DOHH2 (cell line): ENCODE results near the gene SH3PXD2A.

Experiments used
- H3F3A ChIP-seq: fragments of 200-600 bp; sonication (generic), shearing (Covaris generic); 2 replicates; pipeline ENCODE4 v1.6.0; 2016; ENCODE audit warnings: antibody characterized with exemption, mild to moderate bottlenecking; ENCODE audit not compliant: control insufficient read depth, insufficient read depth
- H3K27ac ChIP-seq: fragments of 200-600 bp; sonication (generic); 2 replicates; pipeline ENCODE4 v1.5.1; 2014; ENCODE audit warnings: low read depth, mild to moderate bottlenecking, low read length, moderate library complexity
- H3K27me3 ChIP-seq: fragments of 200-600 bp; sonication (generic); 2 replicates; pipeline ENCODE4 v1.6.1; 2014; ENCODE audit warnings: mild to moderate bottlenecking, low read length, mixed read lengths; ENCODE audit not compliant: control insufficient read depth
- H3K36me3 ChIP-seq: fragments of 200-600 bp; sonication (generic); 2 replicates; pipeline ENCODE4 v1.6.1; 2014; ENCODE audit warnings: mild to moderate bottlenecking, low read length, moderate library complexity, mixed read lengths; ENCODE audit not compliant: control insufficient read depth
- H3K4me1 ChIP-seq: fragments of 200-600 bp; sonication (generic); 2 replicates; pipeline ENCODE4 v1.6.1; 2014; ENCODE audit warnings: mild to moderate bottlenecking, low read length, mixed read lengths; ENCODE audit not compliant: control insufficient read depth
- H3K4me2 ChIP-seq: fragments of 200-600 bp; sonication (generic); 2 replicates; pipeline ENCODE4 v1.6.0; 2014; ENCODE audit warnings: mild to moderate bottlenecking, low read length, moderate library complexity
- H3K4me3 ChIP-seq: fragments of 200-600 bp; sonication (generic); 2 replicates; pipeline ENCODE4 v1.5.1; 2014; ENCODE audit warnings: mild to moderate bottlenecking, low read length, mixed read lengths
- H3K79me2 ChIP-seq: fragments of 200-600 bp; sonication (generic); 2 replicates; pipeline ENCODE4 v1.6.1; 2014; ENCODE audit warnings: mild to moderate bottlenecking, low read length, mixed read lengths; ENCODE audit not compliant: control insufficient read depth
- H3K9me2 ChIP-seq: fragments of 200-600 bp; sonication (generic); replicated peaks from 2 replicates; pipeline ENCODE4 v1.6.1; 2014; ENCODE audit warnings: mild to moderate bottlenecking, low read length, mixed read lengths; ENCODE audit not compliant: control insufficient read depth
- H3K9me3 ChIP-seq: fragments of 200-600 bp; sonication (generic); 2 replicates; pipeline ENCODE4 v1.6.1; 2014; ENCODE audit warnings: antibody characterized with exemption, low read length, mixed read lengths; ENCODE audit not compliant: control insufficient read depth, insufficient read depth
- H4K20me1 ChIP-seq: fragments of 200-600 bp; sonication (generic); 2 replicates; pipeline ENCODE4 v1.6.0; 2014; ENCODE audit warnings: low read depth, mild to moderate bottlenecking, antibody characterized with exemption, low read length, moderate library complexity; ENCODE audit not compliant: control insufficient read depth, insufficient read depth
- EZH2phosphoT487 ChIP-seq: fragments of 200-600 bp; sonication (generic); IDR thresholded peaks from 2 replicates; pipeline ENCODE4 v1.6.1; 2017; ENCODE audit warnings: borderline replicate concordance, mild to moderate bottlenecking, antibody characterized with exemption, low read length, moderate library complexity, mixed read lengths
- TF ChIP-seq, protein P1 (sequence below): fragments of 200-600 bp; sonication (generic); IDR thresholded peaks from one replicate; pipeline ENCODE4 v1.5.1; 2014; ENCODE audit warnings: antibody characterized with exemption, mild to moderate bottlenecking, low read depth, low read length; ENCODE audit not compliant: poor library complexity, severe bottlenecking

Gene SH3PXD2A

DNA sequence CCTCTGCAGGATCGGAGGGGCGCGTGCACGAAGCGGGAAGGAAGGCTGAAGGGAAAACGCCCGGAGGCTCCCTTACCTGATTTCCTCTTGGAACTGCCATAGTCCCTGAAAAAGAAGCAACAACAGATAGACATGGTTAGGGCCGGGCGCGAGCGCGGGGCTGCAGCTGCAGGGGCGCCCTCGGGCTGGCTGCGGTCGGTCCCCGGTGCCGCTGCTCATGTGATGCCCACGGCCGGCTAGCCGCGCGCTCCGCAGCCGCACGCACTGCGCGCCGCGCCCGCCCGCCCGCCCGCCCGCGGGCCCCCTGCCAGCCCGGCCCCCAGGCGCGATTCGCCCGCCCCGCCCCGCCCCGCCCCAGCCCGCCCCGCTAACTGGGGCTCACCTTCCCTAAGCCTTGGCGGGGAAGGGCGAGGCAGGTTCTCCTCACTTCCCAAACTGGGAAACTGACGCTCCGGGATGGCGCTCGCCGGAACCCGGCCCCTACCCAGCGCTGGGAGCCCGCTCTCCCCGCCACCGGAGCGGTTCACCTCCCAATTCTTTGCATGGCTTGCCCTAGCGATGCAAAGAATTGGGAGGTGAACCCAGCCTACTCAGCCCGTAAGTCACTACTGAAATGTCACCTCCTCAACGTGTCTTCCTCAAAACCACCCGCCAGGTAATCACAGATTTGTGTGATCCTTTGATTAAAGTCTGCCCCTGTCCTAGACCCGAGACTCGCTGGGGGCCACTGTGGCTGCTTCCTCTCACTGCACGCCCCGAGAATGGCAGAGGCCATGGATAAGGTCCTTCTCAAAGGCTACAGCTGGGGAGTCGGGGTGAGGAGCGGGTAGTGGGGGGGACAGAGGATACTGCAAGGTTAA lies 162.2 kb downstream of the SH3PXD2A start:
- no peak overlapping the region for H3K27ac ChIP-seq
- no peaks in the 10 kb centered on the region for H4K20me1 ChIP-seq
- H3K36me3 ChIP-seq = no peaks in the 10 kb centered on the region
- no peaks in the 10 kb centered on the region for H3K9me2 ChIP-seq
- peak overlapping the region; percentile 97 for H3K4me2 ChIP-seq
- peaks cover 21% of the 10 kb centered on the region for H3K27me3 ChIP-seq
- peak overlapping the region; percentile 74 for H3K4me3 ChIP-seq
- H3F3A ChIP-seq = no peaks in the 10 kb centered on the region
- no peaks in the 10 kb centered on the region for H3K79me2 ChIP-seq
- no peak; the same call in 1 of the 2 replicates for TF ChIP-seq EZH2phosphoT487
- H3K4me1 ChIP-seq = peaks cover 53% of the 10 kb centered on the region
- H3K9me3 ChIP-seq = no peaks in the 10 kb centered on the region

DNA sequence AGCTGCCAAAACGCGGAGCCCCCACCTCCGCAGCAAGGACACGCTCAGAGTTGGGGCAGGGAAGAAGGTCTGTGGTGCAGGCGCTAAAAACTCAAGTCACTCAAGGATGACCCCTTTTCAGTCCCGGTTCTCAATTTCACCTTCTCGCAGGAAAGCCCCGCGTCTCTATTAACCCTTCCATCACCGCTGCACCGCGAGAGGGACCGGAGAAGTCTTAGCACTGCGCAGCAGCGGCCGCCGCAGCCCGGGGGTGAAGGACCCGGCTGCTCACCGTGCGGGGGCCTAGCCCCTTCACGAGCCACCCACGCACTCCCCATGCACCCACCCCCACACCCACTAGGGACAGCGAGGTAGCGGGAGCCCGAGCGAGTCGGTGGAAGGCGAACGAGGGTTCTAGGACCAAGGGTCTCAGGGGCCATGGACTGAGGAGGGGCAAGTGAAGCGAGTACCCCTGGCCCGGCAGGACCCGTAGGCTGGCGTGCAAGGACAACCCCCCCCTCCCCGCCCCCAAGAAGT lies 162.9 kb downstream of the SH3PXD2A start:
- Histone ChIP-seq H3K36me3 (no peaks in the 10 kb centered on the region), H3K4me1 (peaks cover 53% of the 10 kb centered on the region), H3K4me2 (peak overlapping the region; percentile 97), H3K27ac (no peak overlapping the region), H3K9me3 (no peaks in the 10 kb centered on the region), H3K9me2 (no peaks in the 10 kb centered on the region), H3K27me3 (peaks cover 21% of the 10 kb centered on the region), H3K79me2 (no peaks in the 10 kb centered on the region), H4K20me1 (no peaks in the 10 kb centered on the region), H3F3A (no peaks in the 10 kb centered on the region), H3K4me3 (peak overlapping the region; percentile 74)
- TF ChIP-seq EZH2phosphoT487 = no peak
- TF ChIP-seq, protein P1, sequence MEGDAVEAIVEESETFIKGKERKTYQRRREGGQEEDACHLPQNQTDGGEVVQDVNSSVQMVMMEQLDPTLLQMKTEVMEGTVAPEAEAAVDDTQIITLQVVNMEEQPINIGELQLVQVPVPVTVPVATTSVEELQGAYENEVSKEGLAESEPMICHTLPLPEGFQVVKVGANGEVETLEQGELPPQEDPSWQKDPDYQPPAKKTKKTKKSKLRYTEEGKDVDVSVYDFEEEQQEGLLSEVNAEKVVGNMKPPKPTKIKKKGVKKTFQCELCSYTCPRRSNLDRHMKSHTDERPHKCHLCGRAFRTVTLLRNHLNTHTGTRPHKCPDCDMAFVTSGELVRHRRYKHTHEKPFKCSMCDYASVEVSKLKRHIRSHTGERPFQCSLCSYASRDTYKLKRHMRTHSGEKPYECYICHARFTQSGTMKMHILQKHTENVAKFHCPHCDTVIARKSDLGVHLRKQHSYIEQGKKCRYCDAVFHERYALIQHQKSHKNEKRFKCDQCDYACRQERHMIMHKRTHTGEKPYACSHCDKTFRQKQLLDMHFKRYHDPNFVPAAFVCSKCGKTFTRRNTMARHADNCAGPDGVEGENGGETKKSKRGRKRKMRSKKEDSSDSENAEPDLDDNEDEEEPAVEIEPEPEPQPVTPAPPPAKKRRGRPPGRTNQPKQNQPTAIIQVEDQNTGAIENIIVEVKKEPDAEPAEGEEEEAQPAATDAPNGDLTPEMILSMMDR = no peak

DNA sequence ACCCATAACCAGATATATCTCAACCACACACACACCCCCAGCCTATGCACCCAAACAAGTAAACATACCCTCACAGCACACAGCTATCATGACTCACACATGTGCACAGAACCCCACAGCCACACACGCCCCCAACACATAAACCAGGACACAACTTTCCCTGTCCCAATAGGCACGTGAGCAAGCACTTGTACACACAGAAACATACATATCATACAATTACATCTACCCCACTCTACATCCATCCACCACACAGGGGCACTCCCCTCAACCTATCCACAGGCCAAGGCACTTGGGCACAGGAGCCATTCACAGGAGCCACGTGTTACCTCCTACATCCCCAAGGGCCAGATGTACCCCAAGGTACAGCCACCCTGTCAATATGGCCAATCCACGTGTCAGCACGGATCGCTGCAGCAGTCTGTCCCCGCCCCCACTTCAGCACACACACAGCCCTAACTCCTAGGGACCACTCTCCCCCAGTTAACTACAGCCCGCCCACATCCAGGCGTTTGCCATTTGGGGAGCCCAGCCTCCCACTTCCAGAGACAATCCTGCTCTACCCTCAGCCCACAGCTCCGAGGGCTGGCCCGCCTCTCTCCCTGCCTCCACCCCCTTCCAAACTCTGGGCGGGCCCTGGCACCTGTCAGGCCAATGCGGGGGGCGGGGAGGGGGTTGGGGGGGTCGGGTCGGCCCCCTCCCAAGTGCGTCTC lies 163.5 kb downstream of the SH3PXD2A start:
- Histone ChIP-seq H3K4me1 (peaks cover 51% of the 10 kb centered on the region), H3K4me3 (peak overlapping the region; percentile 74), H3K27ac (no peak overlapping the region)

More for the DNA sequence above, 163.5 kb downstream of the SH3PXD2A start:
- Histone ChIP-seq H3K9me3 (no peaks in the 10 kb centered on the region), H3K36me3 (no peaks in the 10 kb centered on the region), H3K27me3 (peaks cover 21% of the 10 kb centered on the region), H4K20me1 (no peaks in the 10 kb centered on the region), H3F3A (no peaks in the 10 kb centered on the region), H3K79me2 (no peaks in the 10 kb centered on the region), H3K4me2 (peak overlapping the region; percentile 97), H3K9me2 (no peaks in the 10 kb centered on the region)
- no peak for TF ChIP-seq EZH2phosphoT487
- TF ChIP-seq, protein P1 = no peak
